HepG2 (cell line): Measurements from ENCODE around the gene HEXIM1. TPM values are rescaled to one million over a fixed set of nuclear protein-coding genes. Genes with fewer than 3 reads are reported as not detected.

Experiments used
- ATAC-seq: fragments of 200-7000 bp; cut with Tn5 transposase; 3 replicates; pipeline ENCODE4 v1.9.1; 2020; ENCODE audit warnings: mild to moderate bottlenecking, moderate library complexity
- BruUV-seq: library from RNA; stranded (reverse); fragments of 400-500 nt; replicated peaks from 2 replicates; lab custom pipeline; 2021; lab: Mats Ljungman, UMichigan
- CTCF ChIA-PET: fragments of 300-600 bp; formaldehyde crosslinking; extraction: SDS; loops from one replicate; lab custom pipeline; 2021; ENCODE audit warnings: low total read pairs, inconsistent platforms, low intra/inter-chr PET ratio; lab: Yijun Ruan, JAX
- POLR2A ChIA-PET: fragments of 350-600 bp; sonication (Branson Sonifier 250); formaldehyde crosslinking; loops from one replicate; lab custom pipeline; 2020; ENCODE audit warnings: antibody characterized with exemption, inconsistent platforms; lab: Yijun Ruan, JAX
- DNase-seq: peaks from one replicate; pipeline ENCODE4 v3.0.0-alpha.2; 2015; ENCODE audit warnings: low spot score
- FAIRE-seq: peaks from 3 replicates; lab custom pipeline; 2011; peaks lifted over from hg19 to GRCh38; lab: Jason Lieb, UNC
- H2AFZ ChIP-seq: one replicate; pipeline ENCODE4 v1.6.1; 2011; ENCODE audit warnings: low read length, inconsistent platforms
- H3K27ac ChIP-seq: fragments of 300-600 bp; 3 replicates; pipeline ENCODE4 v1.8.0; 2011; ENCODE audit warnings: mixed run types, mild to moderate bottlenecking, mixed read lengths, low read length, inconsistent platforms; ENCODE audit not compliant: insufficient read depth; ENCODE audit errors: extremely low read length
- H3K27me3 ChIP-seq, 2 experiments: fragments of 200-600 bp in 1 of 2; 2 replicates in 1 of 2; 3 replicates in 1 of 2; pipeline versions ENCODE4 v1.6.0 to v1.8.0; 2011; ENCODE audit warnings: low read length in 2 of 2, mild to moderate bottlenecking in 2 of 2, moderate library complexity in 2 of 2, inconsistent platforms in 1 of 2; ENCODE audit not compliant: insufficient read depth in 2 of 2, control insufficient read depth in 1 of 2
- H3K36me3 ChIP-seq, 2 experiments: fragments of 200-600 bp in 1 of 2; replicated peaks in 1 of 2; 2 replicates in 1 of 2; 3 replicates in 1 of 2; pipeline versions ENCODE4 v1.5.1 to v1.8.0; 2011; ENCODE audit warnings: low read length in 2 of 2, inconsistent platforms in 1 of 2; ENCODE audit not compliant: insufficient read depth in 2 of 2, control insufficient read depth in 1 of 2
- H3K4me1 ChIP-seq: 2 replicates; pipeline ENCODE4 v1.5.1; 2012; ENCODE audit warnings: low read length, inconsistent platforms; ENCODE audit not compliant: insufficient read depth
- H3K4me2 ChIP-seq: 2 replicates; pipeline ENCODE4 v1.6.0; 2011; ENCODE audit warnings: low read depth, low read length, inconsistent platforms
- H3K4me3 ChIP-seq, 3 experiments: fragments of 200-600 bp in 1 of 3; sonication (generic), shearing (Covaris generic) in 1 of 3; replicated peaks in 1 of 3; 2 replicates each; pipeline ENCODE4 v1.5.1; 2011 to 2016; ENCODE audit warnings: low read length in 3 of 3, inconsistent platforms in 2 of 3, low read depth in 2 of 3, mild to moderate bottlenecking in 2 of 3, control low read depth in 1 of 3, mixed read lengths in 1 of 3; ENCODE audit not compliant: insufficient read depth in 1 of 3
- H3K79me2 ChIP-seq: one replicate; pipeline ENCODE4 v1.6.1; 2011; ENCODE audit warnings: low read length, inconsistent platforms; ENCODE audit not compliant: insufficient read depth
- H3K9ac ChIP-seq: 2 replicates; pipeline ENCODE4 v1.6.0; 2011; ENCODE audit warnings: mild to moderate bottlenecking, low read depth, low read length, inconsistent platforms; ENCODE audit not compliant: insufficient read depth
- H3K9me3 ChIP-seq: 2 replicates; pipeline ENCODE4 v1.5.1; 2012; ENCODE audit warnings: mild to moderate bottlenecking, low read length
- H4K20me1 ChIP-seq: 2 replicates; pipeline ENCODE4 v1.6.0; 2011; ENCODE audit warnings: inconsistent platforms, mild to moderate bottlenecking, low read length, moderate library complexity; ENCODE audit not compliant: insufficient read depth
- ARID4A ChIP-seq: sonication (generic); formaldehyde crosslinking; IDR thresholded peaks from 2 replicates; pipeline ENCODE4 v1.5.0; 2020; ENCODE audit warnings: mild to moderate bottlenecking, missing genetic modification reagents, borderline replicate concordance
- HNF4G ChIP-seq, 2 experiments: sonication (generic) in 1 of 2; formaldehyde crosslinking in 1 of 2; IDR thresholded peaks; 2 replicates each; pipeline versions ENCODE4 v1.4.0 to v1.6.1; 2011 to 2020; ENCODE audit warnings: borderline replicate concordance in 2 of 2, low read depth in 2 of 2, mild to moderate bottlenecking in 2 of 2, low read length in 1 of 2, missing genetic modification reagents in 1 of 2, moderate library complexity in 1 of 2
- MTF2 ChIP-seq: sonication (generic); formaldehyde crosslinking; IDR thresholded peaks from 2 replicates; pipeline ENCODE4 v1.5.0; 2020; ENCODE audit warnings: missing genetic modification reagents, borderline replicate concordance
- RFXAP ChIP-seq: sonication (generic); formaldehyde crosslinking; IDR thresholded peaks from 2 replicates; pipeline ENCODE4 v1.4.0; 2020; ENCODE audit warnings: missing genetic modification reagents, borderline replicate concordance
- ZBTB2 ChIP-seq: sonication (generic); formaldehyde crosslinking; IDR thresholded peaks from 2 replicates; pipeline ENCODE4 v1.8.0; 2022; ENCODE audit warnings: low read depth, missing genetic modification reagents
- ZNF275 ChIP-seq: sonication (generic); formaldehyde crosslinking; IDR thresholded peaks from 2 replicates; pipeline ENCODE4 v1.8.0; 2022; ENCODE audit warnings: missing genetic modification reagents, mild to moderate bottlenecking, inconsistent platforms, borderline replicate concordance
- ZNF333 ChIP-seq: sonication (generic); formaldehyde crosslinking; IDR thresholded peaks from 2 replicates; pipeline ENCODE4 v1.4.0; 2020; ENCODE audit warnings: mild to moderate bottlenecking, missing genetic modification reagents, borderline replicate concordance
- ZNF451 ChIP-seq: sonication (generic); formaldehyde crosslinking; IDR thresholded peaks from 2 replicates; pipeline ENCODE4 v1.5.0; 2020; ENCODE audit warnings: mild to moderate bottlenecking, missing genetic modification reagents
- ZNF549 ChIP-seq: sonication (generic); formaldehyde crosslinking; IDR thresholded peaks from 2 replicates; pipeline ENCODE4 v1.5.0; 2020; ENCODE audit warnings: missing genetic modification reagents
- ZNF746 ChIP-seq: sonication (generic); formaldehyde crosslinking; IDR thresholded peaks from 2 replicates; pipeline ENCODE4 v1.8.0; 2022; ENCODE audit warnings: mild to moderate bottlenecking, missing genetic modification reagents
- WGBS: methylation state at CpG from one replicate; pipeline ENCODE4 v1.1.6; 2017; ENCODE audit warnings: low lambda C conversion rate; 5-methylcytosine and 5-hydroxymethylcytosine counted together
- in situ Hi-C: cut with HindIII; loops from 2 replicates; pipeline ENCODE4 v1.10.0; 2017; ENCODE audit warnings: low pct_unique_long_range_greater_than_20kb; ENCODE audit not compliant: extremely low pct_ligation_motif_present
- intact Hi-C: fragments of 100-400 bp; cut with micrococcal nuclease; formaldehyde crosslinking; loops from one replicate; pipeline ENCODE4 v1.10.0; 2022; ENCODE audit not compliant: unreplicated experiment
- polyA plus RNA-seq, 8 experiments: library from polyadenylated mRNA; depleted of rRNA in 3 of 8; stranded (reverse) in 7 of 8; unstranded in 1 of 8; fragments of >200 nt; fragmentation: Illumina TruSeq in 4 of 8; extraction: Trizol in 4 of 8; gene quantifications; 2 replicates each; pipeline versions ENCODE4 v1.2.1 to v1.2.3, GENCODE V29; 2011 to 2016; ENCODE audit warnings: low read depth in 4 of 8, missing spikeins in 1 of 8, mixed read lengths in 1 of 8; ENCODE audit not compliant: insufficient read depth in 1 of 8
- total RNA-seq, 5 experiments: library from RNA; depleted of rRNA; stranded (reverse); fragments of >200 nt; fragmentation: Illumina TruSeq; extraction: Trizol; gene quantifications; 2 replicates each; pipeline ENCODE4 v1.2.3, GENCODE V29; 2016; ENCODE audit warnings: low read depth in 1 of 5
- TF ChIP-seq, protein P1 (sequence below): sonication (generic); formaldehyde crosslinking; IDR thresholded peaks from 2 replicates; pipeline ENCODE4 v1.4.0; 2020; ENCODE audit warnings: missing genetic modification reagents

HEXIM1 gene
- total and polyA plus RNA-seq, 2 of the 13 experiments (the other 11 are each of a cell fraction or from before 2014, with no cell fraction given), result 10.5 to 16.6 TPM

DNA sequence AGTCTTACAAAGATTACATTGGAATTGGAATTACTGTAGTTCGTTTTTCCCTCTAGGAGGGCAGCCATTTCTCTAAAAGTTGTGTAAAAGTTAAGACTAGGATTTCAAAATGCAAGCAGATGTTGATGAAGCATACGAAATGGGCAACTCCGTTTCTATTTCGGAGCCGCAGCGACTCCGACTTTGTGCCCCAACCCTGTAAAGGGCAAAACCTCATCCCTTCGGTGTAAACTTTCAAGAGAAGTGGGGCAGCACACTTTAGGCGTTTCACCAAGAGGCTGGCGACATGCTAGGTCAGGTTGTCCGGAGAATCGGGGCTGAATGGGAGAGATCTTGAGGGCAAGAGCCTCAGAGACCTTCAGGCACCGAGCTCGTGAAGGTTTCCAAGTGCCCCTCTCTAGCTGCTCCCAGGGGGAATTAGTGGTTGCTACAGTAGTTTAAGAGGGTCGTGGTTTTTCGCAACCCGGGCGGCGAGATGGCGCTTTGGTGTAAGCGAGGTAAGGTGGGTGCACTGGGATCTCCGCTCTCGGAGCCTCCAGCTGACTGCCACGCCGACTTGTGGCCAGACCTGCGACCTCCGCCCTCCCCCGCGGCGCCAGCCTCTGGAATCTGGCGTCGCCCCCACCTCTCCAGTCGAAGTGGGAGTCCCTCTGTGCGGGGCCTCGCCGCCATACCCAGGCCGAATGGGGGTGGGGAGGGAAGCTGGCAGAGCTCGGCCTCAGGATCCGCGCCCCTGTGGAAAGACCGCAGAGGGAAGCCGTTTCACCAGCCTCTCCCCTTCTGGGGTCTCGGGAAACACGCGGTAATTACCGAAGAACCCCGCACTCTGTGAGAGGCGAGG, 12.4 kb downstream of the HEXIM1 start:
- Histone ChIP-seq H3K4me3 (peak overlapping the region; percentile 74 to 93 (median 92)), H3K4me2 (peak overlapping the region; percentile 86), H3K36me3 (peaks cover 5 to 8% of the 10 kb centered on the region in 2 experiments; a peak in 3 of 5 replicates), H3K4me1 (peaks cover 59% of the 10 kb centered on the region), H3K27me3 (no peaks in the 10 kb centered on the region; a peak in 1 of 5 replicates), H4K20me1 (no peaks in the 10 kb centered on the region), H3K9me3 (no peaks in the 10 kb centered on the region), H3K79me2 (peaks cover 32% of the 10 kb centered on the region), H2AFZ (no peak overlapping the region), H3K9ac (peak overlapping the region; percentile 100), H3K27ac (peak overlapping the region; percentile 98)
- FAIRE-seq, result peak; percentile 78
- ATAC-seq, result peak; percentile 75
- intact Hi-C loops, result loop anchor here (1.0 to 2.0 kb wide), 4 partner anchors 8 to 36 kb away; partner anchors contain the start of gene HEXIM1
- ChIA-PET POLR2A (interaction anchor here (0.6 to 24.3 kb wide), 31 partner anchors 6 to 265 kb away, joined by 3 to 2487 read pairs (median 8); partner anchors contain the start of genes ACBD4, EFTUD2, HEXIM1 and HEXIM2), CTCF (interaction anchor here (1.3 to 5.6 kb wide), 6 partner anchors 9 to 37 kb away, joined by 3 to 39 read pairs (median 8); partner anchors contain the start of genes ACBD4 and HEXIM1)
- DNase-seq, result peak; percentile 90
- in situ Hi-C loops, result no loop called here
- 0% methylated on average over 31 of the region's 48 CpGs for WGBS
- BruUV-seq, result TSS peak; percentile 75
- TF ChIP-seq ZNF549 (CRISPR knock-in tag), result 0 out of 2 replicates have a peak, but pooled peaks have one; percentile 51
- TF ChIP-seq, protein P1, sequence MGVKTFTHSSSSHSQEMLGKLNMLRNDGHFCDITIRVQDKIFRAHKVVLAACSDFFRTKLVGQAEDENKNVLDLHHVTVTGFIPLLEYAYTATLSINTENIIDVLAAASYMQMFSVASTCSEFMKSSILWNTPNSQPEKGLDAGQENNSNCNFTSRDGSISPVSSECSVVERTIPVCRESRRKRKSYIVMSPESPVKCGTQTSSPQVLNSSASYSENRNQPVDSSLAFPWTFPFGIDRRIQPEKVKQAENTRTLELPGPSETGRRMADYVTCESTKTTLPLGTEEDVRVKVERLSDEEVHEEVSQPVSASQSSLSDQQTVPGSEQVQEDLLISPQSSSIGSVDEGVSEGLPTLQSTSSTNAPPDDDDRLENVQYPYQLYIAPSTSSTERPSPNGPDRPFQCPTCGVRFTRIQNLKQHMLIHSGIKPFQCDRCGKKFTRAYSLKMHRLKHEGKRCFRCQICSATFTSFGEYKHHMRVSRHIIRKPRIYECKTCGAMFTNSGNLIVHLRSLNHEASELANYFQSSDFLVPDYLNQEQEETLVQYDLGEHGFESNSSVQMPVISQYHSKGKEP (CRISPR knock-in tag), result 0 out of 2 replicates have a peak, but pooled peaks have one; percentile 18
- peak; percentile 97 for TF ChIP-seq MTF2 (CRISPR knock-in tag)
- peak; percentile 82 for TF ChIP-seq ARID4A (CRISPR knock-in tag)
- 0 out of 2 replicates have a peak, but pooled peaks have one; percentile 51 for TF ChIP-seq ZBTB2 (CRISPR knock-in tag)
- peak; percentile 83; the same call in 1 of the 2 replicates for TF ChIP-seq ZNF333 (CRISPR knock-in tag)
- 0 out of 2 replicates have a peak, but pooled peaks have one; percentile 43 for TF ChIP-seq ZNF746 (CRISPR knock-in tag)
- 0 out of 2 replicates have a peak, but pooled peaks have one; percentile 67 for TF ChIP-seq ZNF275 (CRISPR knock-in tag)
- TF ChIP-seq RFXAP (CRISPR knock-in tag), result peak; percentile 89
- no peak for TF ChIP-seq ZNF451
- TF ChIP-seq HNF4G (IDR thresholded peaks at IDR 0.05; ENCODE audit: borderline replicate concordance, low read depth, low read length), result no peak
- peak; percentile 66 for TF ChIP-seq HNF4G (CRISPR knock-in tag; IDR thresholded peaks at IDR 0.05; ENCODE audit: borderline replicate concordance, low read depth)
